DMS53 treated with DMSO at 0.1 percent for 48 hours (cell line): Measurements from ENCODE around the gene TAP2.
A peak's percentile ranks its signal among the peaks of the same experiment; 100 is the strongest.

Source experiments
- DNase-seq: peaks from one replicate; lab custom pipeline; 2025; ENCODE audit not compliant: unreplicated experiment; lab: John Stamatoyannopoulos, UW

Gene TAP2

GRCh38 chr6:32854376-32855178, 16.0 kb upstream of the TAP2 start:
- DNase-seq, result peak; percentile 45

GRCh38 chr6:32853541-32854375, 15.2 kb upstream of the TAP2 start, which contains the start of the genes PSMB9 and TAP1:
Gene PSMB9 (plus strand): TSS chr6:32854192. CDS start chr6:32854230, 38 bp downstream.
Gene TAP1 (minus strand): TSS chr6:32853704. CDS start chr6:32853636, 68 bp downstream.
- DNase-seq, result peak; percentile 90

- no peak for DNase-seq
Observed at GRCh38 chr6:32852844-32853540, 14.5 kb upstream of the TAP2 start.

- DNase-seq, result no peak
Observed at GRCh38 chr6:32852018-32852843, 13.7 kb upstream of the TAP2 start.

GRCh38 chr6:32851025-32851424, 12.5 kb upstream of the TAP2 start:
- no peak for DNase-seq

GRCh38 chr6:32849126-32849525, 10.6 kb upstream of the TAP2 start:
- no peak for DNase-seq

- DNase-seq, result no peak
Observed at GRCh38 chr6:32847795-32848194, 9.3 kb upstream of the TAP2 start.

- DNase-seq, result no peak
Observed at GRCh38 chr6:32847004-32847403, 8.5 kb upstream of the TAP2 start.

- DNase-seq, result no peak
Observed at GRCh38 chr6:32845384-32845884, 6.9 kb upstream of the TAP2 start.

- no peak for DNase-seq
Observed at GRCh38 chr6:32844839-32845383, 6.4 kb upstream of the TAP2 start.

GRCh38 chr6:32843979-32844838, 5.7 kb upstream of the TAP2 start, which contains the start of gene PSMB8:
Gene PSMB8 (minus strand): TSS chr6:32844047. CDS start chr6:32843996, 51 bp downstream.
- peak; percentile 98 for DNase-seq

- DNase-seq, result peak; percentile 5
Observed at GRCh38 chr6:32843331-32843978, 4.9 kb upstream of the TAP2 start.

- DNase-seq, result no peak
Observed at GRCh38 chr6:32842690-32843089, 4.2 kb upstream of the TAP2 start.

GRCh38 chr6:32842021-32842650, 3.6 kb upstream of the TAP2 start:
- no peak for DNase-seq

- DNase-seq, result no peak
Observed at GRCh38 chr6:32840604-32841246, 2.2 kb upstream of the TAP2 start.

GRCh38 chr6:32839356-32839755, 817 bp upstream of the TAP2 start:
- DNase-seq, result no peak

GRCh38 chr6:32837651-32838113, 857 bp downstream of the TAP2 start:
- DNase-seq, result no peak
